SKM-1 treated with dmso at 0.1 percent for 144 hours (cell line): Measurements from ENCODE around the gene HAGHL.
"Not testable (repeated sequence)": the region's sequence is repeated elsewhere in the genome, so short reads cannot be mapped to it uniquely, and the experiment has no call there.

Experiments
- DNase-seq: peaks from one replicate; lab custom pipeline; 2025; ENCODE audit not compliant: unreplicated experiment; lab: John Stamatoyannopoulos, UW

HAGHL gene

GRCh38 chr16:751152-752006 is 24.5 kb downstream of the HAGHL start:
- no peak for DNase-seq

DNA sequence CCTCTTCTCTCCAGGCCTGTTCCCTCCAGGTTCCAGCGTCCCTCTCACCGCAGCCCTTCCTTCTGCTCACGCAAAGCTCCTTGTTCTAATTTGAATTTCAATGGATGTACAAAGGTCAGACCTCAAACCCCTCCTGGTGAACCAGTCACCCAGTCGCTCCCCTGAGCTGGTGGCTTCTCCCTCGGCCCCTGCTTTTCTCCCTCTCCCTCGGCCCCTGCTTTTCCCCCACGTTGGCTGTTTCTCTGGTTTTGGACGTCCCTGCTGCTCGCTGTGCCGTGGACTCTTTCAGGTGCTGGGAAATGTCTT is 25.1 kb downstream of the HAGHL start:
- no peak for DNase-seq

DNA sequence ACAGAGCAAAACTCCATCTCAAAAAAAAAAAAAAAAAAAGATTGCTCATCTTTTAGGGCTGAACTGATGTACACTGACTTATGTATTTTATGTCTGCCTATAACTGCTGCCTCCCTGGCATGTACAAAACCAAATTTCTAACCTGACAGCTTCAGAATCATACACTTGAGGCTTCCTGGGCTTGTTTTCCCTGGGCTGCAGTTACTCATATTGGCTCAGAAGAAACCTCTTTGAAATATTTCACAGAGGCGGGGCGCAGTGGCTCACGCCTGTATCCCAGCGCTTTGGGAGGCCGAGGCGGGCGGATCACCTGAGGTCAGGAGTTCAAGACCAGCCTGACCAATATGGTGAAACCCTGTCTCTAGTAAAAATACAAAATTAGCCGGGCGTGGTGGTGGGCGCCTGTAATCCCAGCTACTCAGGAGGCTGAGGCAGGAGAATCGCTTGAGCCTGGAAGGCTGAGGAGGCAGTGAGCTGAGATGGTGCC is 27.3 kb downstream of the HAGHL start:
- not testable (repeated sequence) for DNase-seq

- peak; percentile 66 for DNase-seq
Measured at GRCh38 chr16:754656-755055, 27.8 kb downstream of the HAGHL start.

DNA sequence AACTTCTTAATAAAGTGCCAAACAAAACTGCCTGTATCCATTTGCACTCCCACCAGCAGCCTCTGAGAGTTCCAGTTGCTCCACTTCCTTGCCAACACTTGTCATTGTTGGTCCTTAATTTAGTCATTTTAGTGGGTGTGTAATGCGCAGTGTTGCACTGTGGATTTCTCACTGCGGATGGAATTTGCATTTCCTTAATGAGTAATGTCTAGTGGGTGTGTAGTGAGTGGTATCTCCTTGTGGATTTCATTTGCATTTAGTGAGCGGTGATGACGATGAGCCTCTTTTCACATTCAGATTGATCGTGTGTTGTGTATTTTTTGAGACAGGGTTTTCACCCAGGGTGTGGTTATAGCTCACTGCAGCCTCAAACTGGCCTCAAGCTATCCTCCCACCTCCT is 29.5 kb downstream of the HAGHL start:
- no peak for DNase-seq

- no peak for DNase-seq
Measured at GRCh38 chr16:759110-759910, 32.4 kb downstream of the HAGHL start.

DNA sequence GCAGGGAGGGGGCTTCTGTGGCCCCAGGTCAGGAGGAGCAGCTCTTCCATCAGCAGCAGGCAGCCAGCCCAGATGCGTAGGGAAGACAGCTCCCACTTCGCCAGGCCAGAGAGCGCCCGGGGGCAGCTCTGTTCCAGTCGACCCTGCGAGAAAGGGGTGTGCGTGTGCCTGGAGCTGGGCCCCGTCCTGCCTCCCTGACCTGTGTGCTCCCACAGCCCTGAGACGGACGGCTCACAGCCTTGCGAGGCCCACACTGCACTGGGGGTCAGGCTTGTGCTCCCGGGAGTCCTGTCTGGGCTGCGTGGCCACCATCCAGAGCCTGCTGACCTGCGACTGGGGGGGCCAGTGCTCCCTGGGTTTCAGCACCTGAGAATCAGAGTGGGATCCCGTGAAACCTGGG is 33.2 kb downstream of the HAGHL start:
- DNase-seq, result no peak

GRCh38 chr16:760545-761343 is 33.8 kb downstream of the HAGHL start, which contains the start of gene MSLN:
MSLN (plus strand) TSS chr16:760734; CDS start chr16:762681, 1,947 bp downstream.
- no peak for DNase-seq

DNA sequence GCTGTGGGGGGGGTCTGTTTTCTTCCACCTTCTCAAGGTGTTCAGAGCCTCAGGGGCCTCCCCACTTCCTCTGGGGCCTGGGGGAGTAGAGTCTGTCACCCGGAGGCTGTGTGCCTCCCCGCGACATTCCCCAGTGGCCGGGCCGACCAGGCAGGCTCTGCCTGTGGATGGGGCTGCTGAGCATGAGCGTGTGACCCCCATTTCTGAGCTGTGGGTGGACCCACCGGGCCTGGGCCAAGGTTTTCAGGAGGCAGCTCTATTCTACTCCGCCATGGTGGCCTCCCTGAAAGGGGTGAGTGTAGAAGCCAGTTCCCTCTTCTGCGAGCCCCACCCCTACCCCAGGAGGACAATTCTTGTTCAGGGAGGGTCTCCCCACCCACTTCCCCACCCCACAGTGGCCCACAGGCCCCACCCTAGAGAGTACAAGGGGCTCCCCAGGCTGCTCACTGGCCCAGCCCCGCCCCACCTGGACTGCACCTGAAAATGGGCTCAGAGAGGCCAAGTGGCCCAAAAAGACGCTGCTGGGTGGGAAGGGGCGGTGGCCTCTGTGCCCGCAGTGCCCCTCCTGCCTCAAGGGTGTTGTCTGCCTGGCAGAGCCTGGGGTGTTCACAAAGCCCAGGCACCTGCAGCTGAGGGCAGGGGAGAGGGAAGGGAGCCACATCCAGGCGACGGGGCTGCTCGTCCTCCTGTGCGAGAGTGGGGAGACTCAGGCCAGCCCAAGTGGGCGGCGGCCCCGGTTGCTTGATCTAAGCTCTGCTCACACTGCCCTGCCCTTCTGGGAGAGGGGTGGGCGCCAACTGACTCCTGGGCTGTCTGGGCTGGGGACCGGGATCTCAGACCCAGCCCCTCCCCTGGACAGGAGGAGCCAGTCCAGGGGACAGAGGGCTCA is 35.0 kb downstream of the HAGHL start:
- no peak for DNase-seq

DNA sequence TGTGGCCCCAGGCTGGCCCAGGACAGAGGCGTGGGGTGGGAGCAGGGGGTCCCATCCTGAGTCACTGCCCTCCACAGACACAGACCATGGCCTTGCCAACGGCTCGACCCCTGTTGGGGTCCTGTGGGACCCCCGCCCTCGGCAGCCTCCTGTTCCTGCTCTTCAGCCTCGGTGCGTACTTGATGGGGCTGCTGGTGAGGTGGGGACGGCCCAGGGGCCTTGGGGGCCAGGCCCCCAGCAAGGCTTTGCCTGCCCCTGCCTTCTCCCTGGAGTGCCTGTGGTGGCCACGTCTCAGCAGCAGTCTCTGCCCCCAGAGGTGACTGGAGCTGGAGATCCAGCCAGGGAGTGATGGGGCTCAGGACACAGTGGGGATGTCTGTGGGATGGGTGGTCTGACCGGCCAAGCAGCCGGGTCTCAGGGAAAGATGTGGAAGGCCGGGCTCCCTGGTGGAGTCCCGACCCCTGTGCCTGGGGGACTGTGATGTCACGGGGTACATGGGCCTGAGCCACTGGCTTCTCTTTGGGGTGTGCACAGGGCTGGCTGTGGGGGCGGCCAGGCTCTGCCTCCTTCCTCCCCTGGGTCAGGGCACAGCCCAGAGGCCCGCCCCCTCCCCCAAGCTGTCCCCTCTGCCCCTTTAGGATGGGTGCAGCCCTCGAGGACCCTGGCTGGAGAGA is 35.8 kb downstream of the HAGHL start:
- no peak for DNase-seq

- no peak for DNase-seq
Measured at GRCh38 chr16:763369-764183, 36.7 kb downstream of the HAGHL start.

GRCh38 chr16:764184-764750 is 37.4 kb downstream of the HAGHL start:
- no peak for DNase-seq

DNA sequence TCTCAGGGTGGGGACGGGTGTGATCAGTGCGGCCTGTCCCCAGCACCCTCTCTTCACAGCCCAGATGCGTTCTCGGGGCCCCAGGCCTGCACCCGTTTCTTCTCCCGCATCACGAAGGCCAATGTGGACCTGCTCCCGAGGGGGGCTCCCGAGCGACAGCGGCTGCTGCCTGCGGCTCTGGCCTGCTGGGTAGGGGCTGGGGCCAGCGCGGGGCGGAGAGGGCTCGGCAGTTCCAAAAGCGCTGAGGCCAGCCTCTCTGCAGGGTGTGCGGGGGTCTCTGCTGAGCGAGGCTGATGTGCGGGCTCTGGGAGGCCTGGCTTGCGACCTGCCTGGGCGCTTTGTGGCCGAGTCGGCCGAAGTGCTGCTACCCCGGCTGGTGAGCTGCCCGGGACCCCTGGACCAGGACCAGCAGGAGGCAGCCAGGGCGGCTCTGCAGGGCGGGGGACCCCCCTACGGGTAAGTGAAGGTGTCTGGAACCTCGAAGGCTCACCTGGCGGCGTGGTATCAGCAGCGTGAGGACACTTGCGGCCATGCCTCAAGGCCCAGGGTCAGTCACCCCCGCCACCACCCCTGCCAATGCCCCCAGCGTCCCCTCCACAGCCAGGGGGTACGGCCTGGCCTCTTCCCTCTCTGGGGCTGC is 38.1 kb downstream of the HAGHL start:
- no peak for DNase-seq

GRCh38 chr16:765488-765865 is 38.6 kb downstream of the HAGHL start:
- no peak for DNase-seq

- no peak for DNase-seq
Measured at GRCh38 chr16:766008-766819, 39.3 kb downstream of the HAGHL start.

DNA sequence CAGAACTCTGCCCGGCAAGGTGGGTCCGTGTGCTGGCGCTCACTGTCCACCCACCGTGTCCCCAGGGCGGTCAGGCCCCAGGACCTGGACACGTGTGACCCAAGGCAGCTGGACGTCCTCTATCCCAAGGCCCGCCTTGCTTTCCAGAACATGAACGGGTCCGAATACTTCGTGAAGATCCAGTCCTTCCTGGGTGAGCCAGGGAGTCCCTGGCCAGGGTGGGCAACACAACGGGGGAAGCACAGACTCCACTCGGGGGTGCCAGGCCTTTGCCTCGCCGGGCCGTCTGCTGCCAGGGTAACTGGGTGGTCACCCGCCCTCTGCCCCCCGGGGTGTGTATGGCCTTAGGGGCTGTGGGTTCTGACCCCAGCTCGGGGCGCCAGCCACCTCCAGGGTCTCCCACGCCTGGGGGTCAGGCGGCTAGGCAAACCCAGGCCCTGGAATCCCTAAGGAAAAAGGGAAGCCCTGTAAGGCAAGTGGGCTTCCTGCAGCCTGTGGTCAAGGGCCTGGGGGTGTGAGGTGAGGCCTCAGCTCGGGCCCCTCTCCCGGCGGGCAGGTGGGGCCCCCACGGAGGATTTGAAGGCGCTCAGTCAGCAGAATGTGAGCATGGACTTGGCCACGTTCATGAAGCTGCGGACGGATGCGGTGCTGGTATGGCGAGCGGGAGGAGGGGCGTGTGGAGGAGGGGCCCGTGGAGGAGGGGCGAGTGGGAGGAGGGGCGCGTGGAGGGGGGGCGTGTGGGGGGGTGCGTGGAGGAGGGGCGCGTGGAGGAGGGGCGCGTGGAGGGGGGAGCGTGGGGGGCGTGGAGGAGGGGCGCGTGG is 40.1 kb downstream of the HAGHL start:
- DNase-seq, result no peak
